Measurements from ENCODE around the gene GALNT15.

Gene GALNT15

DNA sequence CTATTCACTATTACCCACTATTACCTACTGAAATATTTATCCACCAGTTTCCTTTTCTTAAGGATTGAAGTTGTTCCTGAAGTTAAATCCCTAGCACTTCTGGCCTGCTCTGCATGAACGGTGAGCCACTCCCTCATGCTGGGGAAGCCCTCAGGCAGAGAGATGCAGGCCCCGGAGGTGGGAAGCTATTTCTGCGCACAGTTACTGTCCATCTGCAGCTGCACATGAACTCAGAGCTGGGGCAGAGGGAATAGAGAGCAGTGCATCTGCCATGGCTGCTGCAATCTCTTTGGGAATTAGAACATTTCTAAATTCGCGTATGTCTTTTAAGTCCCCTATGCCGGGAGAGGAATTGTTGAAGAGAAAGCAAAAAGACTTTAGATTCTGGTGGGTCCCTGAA is 6.3 kb upstream of the GALNT15 start:
- DNase-seq (ENCODE audit: low read depth, low spot score): no peak

DNA sequence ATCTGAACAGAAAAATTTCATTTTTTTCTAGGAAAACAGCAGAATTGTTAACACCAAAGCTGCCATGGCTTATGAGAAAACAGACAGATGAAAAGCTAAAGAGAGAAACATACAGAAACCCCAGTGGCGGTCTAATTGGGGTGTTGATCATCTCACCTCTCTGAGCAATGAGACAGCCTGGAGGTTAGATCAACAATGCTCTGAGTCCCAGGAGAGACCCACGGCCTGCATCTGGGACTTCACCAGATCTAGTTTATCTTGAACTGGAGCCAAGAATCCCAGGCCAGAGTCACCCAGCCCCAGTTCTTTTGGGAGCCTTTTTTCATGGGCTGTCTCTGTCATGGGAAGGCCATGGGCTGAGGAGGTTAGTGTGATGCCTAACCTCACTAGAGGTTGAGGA is 3.5 kb upstream of the GALNT15 start:
- DNase-seq (ENCODE audit: low read depth, low spot score): no peak

DNA sequence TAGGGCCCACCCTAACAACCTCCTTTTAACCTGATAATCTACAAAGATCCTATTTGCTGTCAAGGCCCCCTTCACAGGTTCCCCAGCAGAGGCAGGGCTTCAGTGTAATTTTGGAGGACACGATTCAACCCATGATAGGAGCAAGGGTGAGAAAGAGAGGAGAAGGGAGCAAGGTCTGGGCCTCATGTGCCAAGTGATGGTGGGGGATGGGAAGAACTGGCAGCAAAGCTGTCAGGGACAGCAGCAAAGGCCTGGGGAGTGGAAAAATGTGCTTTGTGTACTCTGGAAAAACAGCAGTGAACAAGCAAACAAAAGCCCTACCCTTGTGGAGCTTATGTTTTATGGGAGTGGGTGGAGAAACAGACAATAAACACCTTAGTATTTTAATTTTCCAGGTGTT is 2.7 kb upstream of the GALNT15 start:
- no peak for DNase-seq (ENCODE audit: low read depth, low spot score)

DNA sequence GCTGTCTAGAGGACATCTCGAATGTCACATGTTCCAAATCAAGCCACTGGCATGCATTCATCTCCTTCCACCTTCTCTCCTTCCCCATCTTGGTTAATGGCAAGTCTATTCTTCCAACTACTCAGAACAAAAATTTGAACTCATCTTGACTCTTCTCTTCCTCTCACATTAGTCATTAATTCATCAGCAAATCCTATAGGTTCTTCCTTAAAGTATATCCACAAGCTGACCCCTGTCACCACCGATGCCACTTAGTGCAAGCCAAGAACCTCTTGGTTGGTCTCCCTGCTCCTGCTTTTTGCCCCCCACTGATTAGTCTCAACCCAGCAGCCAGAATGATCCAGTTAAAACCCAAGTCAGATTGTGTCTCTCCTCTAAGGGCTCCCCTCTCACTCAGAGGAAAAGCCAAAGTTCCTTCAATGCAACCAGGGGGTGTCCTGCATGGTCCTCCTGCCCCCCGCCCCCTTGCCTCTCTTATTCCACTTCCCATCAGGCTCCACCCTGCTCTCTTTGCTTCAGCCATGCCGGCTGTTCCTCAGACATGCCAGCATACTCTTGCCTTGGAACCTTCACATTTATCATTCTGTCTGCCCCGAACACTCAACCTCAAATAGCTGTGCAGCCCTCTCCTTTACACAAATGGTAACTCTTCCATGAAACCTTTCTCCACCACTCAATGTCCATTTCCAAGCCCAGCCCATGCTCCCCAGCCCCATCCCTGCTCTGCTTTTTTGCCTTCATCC is 1.0 kb upstream of the GALNT15 start:
- DNase-seq (ENCODE audit: low read depth, low spot score): no peak

DNA sequence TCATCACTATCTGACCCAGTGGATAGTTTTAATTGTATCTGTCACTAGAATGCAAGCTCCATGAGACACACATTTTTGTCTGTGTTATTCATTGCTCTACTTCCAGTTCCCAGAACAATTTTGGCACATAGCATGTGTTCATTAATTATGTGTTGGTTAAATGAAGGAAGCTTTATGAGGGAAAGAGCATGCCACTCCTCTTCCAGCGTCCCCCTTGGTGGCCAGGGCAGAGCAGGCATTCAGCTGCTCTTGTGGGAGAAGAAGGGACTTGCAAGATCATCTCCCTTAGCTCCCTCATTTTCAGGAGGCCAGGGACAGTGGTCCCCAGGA is 489 bp upstream of the GALNT15 start:
- no peak for DNase-seq (ENCODE audit: low read depth, low spot score)

DNA sequence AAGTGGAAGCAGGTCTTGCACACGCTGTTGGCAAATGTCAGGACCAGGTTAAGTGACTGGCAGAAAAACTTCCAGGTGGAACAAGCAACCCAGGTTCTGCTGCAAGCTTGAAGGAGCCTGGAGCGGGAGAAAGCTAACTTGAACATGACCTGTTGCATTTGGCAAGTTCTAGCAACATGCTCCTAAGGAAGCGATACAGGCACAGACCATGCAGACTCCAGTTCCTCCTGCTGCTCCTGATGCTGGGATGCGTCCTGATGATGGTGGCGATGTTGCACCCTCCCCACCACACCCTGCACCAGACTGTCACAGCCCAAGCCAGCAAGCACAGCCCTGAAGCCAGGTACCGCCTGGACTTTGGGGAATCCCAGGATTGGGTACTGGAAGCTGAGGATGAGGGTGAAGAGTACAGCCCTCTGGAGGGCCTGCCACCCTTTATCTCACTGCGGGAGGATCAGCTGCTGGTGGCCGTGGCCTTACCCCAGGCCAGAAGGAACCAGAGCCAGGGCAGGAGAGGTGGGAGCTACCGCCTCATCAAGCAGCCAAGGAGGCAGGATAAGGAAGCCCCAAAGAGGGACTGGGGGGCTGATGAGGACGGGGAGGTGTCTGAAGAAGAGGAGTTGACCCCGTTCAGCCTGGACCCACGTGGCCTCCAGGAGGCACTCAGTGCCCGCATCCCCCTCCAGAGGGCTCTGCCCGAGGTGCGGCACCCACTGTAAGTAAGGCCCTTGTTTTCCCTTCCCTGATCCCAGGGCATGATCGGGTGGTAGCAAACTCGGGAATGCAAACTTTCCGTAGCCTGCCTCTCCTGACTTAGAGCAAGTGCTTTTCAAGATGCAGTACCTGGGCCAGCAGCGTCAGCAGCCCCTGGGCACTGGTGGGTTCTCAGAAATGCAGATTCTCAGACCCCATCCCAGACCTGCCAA is 759 bp downstream of the GALNT15 start:
- no peak for DNase-seq (ENCODE audit: low read depth, low spot score)

DNA sequence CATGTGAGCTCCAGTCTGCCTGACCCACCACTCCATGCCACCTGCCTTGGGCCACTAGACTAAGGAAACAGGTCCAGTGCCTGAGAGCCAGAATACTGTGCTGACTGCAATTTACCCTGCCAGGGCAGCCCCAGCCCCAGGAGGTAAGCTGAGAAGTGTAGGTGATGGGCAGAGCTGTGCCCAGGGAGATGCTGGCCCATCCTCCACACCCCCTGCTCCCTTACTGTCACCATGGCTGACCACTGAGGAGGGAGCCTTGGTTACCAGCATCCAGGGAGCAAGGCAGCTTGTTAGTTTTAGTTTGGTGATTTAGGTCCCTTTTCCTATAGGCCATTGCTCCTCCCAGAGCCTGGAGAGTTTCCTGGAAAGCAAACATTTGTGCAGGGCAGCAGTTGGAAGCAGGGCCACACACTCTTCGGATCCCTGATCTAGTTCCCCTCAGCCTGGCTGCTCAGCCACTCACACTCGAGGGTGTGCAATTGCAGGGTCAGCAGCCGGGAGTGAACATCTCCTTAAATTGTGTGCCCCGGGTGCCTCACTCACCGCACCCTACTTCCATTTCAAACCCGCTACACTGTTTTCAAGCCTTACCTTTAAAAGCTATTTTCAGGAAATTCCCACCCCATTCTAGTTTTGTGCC is 2.0 kb downstream of the GALNT15 start:
- no peak for DNase-seq (ENCODE audit: low read depth, low spot score)

DNA sequence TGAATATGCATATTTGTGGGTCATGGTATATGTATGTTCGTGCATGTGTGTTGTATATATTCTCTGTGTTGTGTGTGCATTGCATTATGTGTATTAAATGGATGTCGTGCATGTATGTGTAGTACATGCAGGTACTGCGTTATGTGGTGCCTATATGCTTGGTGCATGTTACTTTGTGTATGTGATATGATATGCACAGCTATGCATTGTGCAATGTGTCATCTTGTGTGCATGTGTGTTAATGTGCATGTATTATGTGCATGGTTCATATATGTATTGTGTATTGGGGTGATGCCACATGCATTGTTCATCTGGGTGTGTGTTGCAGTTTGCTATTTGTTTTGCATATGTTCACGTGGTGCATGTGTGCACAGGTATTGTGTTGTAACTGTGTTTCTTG is 2.9 kb downstream of the GALNT15 start:
- DNase-seq (ENCODE audit: low read depth, low spot score): no peak

DNA sequence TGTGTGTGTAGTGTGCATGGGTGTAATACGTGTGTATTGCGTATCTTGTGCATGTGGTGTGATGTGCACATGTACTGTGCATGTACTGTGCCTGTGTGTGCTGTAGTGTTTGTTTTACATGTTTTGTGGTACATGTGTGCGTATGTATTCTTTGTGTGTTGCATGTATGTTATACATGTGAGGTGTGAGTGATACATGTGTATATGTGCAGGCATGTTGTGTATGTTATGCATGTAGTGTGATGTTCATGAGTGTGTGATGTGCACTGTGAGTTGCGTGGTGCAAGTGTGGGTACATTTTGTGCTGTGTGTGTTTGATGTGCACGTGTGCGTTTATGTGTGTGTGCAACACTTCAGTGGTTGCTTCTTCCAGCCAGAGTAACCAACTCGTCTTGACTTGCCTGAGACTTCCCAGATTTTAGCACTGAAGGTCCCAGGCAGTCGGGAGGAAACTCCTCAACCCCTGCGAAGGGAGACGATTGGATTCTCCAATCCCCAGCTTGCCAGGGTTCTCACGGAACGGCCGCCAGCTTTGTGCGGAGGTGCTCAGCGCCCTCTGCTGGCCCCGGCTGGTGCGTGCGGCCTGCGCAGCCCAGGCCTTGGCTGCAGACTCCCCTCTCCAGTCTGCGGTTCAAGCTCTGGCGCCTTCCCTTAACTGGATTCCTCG is 3.6 kb downstream of the GALNT15 start:
- peak; percentile 28 for DNase-seq (ENCODE audit: low read depth, low spot score)

DNA sequence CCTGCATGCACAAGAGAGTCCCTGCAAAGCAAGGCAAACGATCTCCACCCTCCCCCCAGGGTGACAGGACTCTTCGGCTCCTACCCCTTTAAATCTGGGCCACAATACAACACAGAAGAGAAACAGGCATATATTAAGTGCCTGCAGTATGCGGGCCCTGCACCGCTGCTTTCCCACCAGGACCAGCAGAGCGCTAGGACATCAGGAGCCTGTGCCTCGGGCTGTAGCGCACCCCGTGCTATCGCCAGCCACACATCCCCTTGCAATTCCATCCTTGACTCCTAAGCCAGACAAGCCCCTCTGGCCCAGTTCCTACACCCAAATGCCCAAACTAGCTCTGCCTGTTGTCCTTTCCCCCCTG is 4.1 kb downstream of the GALNT15 start:
- DNase-seq (ENCODE audit: low read depth, low spot score): no peak

DNA sequence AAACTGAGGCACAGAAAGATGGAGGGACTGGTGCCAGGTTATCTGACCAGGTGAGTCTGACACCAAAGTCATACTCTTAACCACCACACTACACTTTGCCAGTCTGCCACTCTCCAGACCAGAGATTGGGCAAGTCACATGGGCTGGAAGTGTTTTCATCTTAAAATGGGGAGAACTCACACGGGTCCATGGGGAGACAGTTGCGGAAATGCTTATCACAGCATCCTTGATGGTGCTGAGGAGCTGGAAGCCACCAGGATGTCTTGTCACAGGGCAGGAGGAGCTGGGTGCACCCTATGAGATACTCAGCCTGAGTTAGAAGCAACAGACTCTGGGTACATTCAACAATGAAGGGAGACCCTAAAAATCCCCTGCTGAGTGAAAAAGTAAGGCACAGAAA is 4.8 kb downstream of the GALNT15 start:
- no peak for DNase-seq (ENCODE audit: low read depth, low spot score)

DNA sequence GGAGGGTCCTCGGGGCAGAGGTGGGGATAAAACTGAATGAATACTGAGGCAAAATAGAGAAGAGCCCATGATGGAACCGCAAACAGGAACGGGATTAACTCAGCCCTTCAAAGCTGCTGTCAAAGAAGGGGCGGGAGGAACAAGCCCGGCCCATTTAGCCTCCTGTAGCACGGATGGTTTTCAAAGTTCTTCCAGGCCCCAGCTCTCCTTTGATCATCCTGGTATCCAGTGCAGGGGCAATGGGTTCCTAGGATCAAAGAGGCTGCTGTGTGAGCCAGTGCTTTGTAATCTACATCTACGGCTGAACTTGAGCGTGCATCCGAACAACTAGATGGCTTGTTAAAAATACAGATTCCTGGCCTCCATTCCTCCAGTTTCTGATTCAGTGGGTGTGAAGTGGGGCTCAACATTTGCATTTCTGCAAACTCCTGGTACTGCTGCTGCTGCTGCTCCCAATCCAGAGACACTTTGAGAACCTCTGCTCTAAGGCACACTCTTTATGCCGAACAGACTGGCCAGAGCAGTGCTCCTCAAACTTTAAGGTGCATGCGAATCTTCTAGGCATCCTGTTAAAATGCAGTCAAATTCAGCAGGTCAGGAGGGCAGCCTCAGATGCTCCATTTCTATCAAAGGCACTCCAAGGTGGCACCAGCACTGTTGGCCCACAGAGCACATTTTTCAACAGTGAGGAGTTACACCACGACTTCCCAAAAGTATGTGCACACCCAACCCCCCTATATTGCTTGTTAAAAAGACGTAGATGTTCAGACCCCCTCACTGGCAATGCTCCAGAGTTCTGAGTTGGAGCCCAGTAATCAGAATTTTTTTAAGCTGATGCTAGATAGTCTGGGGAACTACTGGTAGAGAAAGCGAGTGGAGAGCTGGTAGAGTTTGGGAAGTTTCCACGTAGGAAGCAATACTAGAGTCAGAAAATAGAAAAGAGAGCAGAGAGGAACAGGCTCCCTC is 5.6 kb downstream of the GALNT15 start:
- DNase-seq (ENCODE audit: low read depth, low spot score): no peak

DNA sequence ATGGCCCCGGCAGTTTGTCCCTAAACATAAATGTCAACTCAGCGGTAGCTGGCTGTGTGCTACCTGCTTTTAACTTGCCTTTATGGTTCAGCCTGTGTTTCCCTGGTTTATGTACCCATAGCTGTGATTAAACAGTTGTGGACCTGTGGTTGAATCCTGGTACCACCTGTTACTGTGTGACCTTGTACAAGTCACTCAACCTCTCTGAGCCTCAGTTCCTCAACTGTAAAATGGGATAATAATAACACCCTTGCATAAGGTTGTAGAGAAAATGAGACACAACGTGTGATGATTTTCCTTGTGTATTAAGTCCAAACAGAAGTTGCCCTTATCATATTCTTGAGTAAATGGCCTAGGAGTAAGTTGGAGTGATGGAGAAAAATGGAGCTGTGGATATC is 6.3 kb downstream of the GALNT15 start:
- DNase-seq (ENCODE audit: low read depth, low spot score): no peak

DNA sequence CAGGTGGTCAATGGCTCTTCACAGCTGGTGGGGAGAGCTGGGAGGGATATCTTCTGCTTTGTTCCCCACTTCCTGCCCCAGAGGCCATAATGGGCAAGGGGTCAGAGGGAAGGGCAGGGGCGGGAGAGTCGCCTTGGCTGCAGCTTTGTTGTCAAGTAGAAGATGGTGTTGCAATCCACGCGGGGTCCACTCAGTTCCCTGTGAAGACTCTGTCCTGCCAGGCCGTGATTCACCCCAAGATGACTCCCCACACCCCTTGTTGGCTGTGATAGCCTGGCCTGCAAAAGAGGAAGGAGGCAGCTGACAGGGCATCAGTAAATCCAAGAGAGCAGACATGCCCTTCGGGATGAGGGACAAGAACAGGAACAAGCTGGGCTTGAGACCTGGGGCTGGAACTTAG is 6.9 kb downstream of the GALNT15 start:
- DNase-seq (ENCODE audit: low read depth, low spot score): no peak

DNA sequence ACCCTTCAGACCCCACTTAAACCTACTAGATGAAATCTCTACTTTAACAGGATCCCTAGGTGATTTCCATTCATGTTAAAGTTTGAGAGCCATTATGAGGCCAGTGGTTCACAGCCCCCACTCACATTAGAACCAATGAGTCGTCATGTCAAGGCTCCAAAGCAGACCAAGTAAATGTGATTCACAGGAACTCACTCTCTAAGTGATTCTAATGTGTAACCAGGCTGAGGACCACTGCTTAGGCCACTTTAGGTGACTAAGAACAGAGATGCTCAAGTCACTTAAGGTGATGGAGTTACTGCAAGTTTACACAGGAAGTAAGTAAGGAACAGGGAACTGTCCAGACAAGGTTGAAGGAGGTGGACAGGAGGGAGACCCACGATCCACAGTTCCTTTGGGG is 7.7 kb downstream of the GALNT15 start:
- no peak for DNase-seq (ENCODE audit: low read depth, low spot score)

DNA sequence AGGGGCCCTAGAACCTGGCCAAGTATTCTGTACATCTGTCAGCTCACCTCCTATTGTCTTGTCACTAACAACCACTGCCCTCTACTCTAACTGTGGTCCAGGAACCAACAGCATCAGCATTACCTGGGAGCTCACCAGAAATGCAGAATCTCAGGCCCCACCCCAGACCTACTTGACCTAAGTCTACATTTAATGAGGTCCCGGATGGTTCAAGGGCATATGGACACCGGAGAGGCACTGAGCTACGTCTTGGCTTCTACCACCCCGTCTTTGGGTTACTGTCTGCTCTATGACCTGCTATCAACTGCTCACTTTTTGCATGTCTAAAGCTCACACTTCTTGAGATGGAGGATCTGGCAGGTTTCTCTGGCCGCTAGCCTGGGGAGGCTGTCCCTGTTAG is 8.1 kb downstream of the GALNT15 start:
- DNase-seq (ENCODE audit: low read depth, low spot score): no peak

DNA sequence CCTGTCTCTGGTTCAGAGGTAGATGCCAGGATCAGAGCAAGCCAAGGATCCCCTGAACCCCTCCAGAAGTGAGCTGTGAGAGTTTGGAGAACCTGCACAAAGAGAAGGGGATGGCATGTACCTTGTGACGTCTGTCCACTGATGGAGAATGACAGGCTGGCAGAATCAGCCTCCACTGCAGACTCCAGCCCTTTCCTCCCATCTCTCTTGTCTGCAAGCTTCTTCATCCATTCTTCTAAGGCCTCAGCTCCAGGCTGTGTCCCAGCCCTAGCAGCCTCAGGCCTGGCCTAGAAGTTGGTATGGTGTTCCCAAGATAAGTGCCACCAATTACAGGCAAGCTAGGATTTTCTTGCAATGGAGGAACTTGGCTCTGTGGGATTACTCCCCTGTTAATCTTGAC is 8.6 kb downstream of the GALNT15 start:
- no peak for DNase-seq (ENCODE audit: low read depth, low spot score)

DNA sequence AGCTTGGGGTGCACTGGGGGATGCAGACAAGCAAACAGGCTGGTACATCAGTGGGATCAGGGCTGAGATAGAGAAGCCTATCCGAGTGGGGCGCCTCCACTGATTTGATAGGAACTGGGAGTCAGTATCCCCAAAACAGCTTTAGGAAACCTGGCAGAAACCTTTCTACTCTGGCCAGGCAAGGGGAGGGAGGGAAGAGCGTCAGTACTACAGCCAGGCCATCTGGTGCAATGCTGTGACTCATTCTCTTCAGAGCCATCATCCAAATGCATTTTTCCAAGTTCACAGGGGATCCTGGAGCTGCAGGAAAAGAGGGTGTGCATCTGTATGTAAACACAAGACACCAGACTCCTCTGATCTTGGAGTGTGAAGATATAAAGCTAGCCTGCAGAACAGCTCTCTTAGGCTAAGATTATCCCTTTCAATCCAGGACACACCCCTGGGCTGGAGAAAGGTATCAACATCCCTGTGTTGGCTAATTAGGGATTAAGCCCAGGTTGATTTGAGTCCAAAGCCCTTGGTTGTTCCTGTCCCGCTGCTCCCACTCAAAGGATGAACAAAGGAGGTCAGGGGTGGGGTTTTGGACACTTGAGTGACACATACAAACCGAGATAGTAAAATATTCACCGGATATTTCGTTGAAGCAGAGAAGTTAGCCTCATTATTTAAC is 9.3 kb downstream of the GALNT15 start:
- no peak for DNase-seq (ENCODE audit: low read depth, low spot score)

DNA sequence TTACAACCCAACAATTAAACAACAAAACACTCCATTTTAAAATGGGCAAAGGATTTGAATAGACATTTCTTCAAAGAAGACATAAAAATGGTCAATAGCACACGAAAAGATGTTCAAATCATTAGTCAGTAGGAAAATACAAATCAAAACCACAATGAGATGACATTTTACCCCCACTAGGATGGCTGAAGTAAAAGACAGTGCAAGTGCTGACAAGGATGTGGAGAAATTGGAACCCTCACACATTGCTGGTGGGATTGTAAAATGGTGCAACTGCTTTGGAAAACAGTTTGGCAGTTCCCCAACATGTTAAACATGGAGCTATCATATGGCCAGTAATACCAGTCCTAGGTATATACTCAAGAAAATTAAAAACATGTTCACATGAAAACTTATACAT is 11.6 kb downstream of the GALNT15 start:
- no peak for DNase-seq (ENCODE audit: low read depth, low spot score)

DNA sequence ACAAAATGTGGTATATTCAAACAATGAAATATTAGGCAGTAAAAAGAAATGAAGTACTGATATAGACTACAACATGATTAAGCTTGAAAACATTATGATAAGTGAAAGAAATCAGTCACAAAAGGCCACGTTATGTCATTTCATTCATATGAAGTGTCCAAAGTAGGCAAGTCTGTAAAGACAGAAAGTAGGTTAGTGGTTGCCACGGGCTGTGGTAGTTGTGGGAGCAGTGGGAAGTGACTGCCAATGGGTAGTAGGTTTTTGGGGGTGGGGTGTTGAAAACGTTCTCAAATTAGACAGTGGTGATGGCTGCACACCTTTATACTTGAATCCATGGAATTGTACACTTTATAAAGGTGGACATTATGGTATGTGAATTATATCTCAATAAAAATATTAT is 12.1 kb downstream of the GALNT15 start:
- no peak for DNase-seq (ENCODE audit: low read depth, low spot score)
